GOT3 (cell line): Measurements from ENCODE around the gene PARD3.
"Not testable (repeated sequence)": the region's sequence is repeated elsewhere in the genome, so short reads cannot be mapped to it uniquely, and the experiment has no call there.

ENCODE experiments used
- DNase-seq: peaks from one replicate; lab custom pipeline; 2025; ENCODE audit warnings: mixed read lengths; lab: John Stamatoyannopoulos, UW

Gene PARD3

DNA sequence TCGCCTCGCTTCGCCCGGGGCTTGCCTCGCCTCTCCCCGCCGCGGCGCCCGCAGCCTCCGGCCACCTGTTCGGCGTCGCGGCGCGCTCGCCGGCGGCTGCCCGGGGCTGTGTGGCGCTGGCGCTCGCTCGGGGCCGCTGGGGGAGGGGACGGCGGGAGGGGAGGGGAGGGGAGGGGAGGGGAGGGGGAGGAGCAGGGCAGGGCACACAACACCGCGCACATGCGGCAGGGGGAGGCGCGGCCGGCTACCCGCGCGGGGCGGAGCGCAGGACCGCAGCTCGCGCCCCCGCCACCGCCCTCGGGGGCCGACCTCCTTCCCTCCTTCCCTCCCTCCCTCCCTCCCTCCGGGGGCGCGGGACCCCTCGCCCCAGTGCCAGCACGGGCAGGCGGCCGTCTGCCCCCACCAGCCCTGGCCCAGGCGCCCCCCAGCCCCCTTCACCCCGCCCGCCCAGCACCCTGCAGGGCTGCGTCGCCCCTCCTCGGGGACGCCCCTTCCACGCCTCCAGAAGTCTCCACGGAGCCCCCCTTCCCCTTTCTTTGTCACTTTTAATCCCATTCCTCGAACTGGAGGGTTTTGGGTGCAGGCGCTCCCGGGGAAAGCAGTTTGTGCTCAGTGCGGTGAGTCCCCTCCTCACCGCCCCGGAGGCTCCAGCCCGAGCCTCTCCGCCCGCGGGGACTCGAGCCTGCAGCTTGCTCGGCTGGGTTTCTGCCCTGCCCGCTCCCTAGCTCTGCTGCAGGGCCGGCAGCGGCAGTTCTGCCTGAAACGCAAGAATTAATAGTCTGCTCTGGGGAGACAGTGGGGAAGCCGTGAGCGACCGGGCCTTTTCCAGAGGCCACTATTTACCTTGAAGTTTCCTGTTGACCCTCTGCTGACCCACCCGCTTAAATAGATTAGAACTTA, at the start of gene PARD3:
Gene PARD3, minus strand, starts transcription at position 112 of the 900 bp plus-strand sequence. CDS start 301 bp downstream, outside the sequence.
- no peak for DNase-seq

DNA sequence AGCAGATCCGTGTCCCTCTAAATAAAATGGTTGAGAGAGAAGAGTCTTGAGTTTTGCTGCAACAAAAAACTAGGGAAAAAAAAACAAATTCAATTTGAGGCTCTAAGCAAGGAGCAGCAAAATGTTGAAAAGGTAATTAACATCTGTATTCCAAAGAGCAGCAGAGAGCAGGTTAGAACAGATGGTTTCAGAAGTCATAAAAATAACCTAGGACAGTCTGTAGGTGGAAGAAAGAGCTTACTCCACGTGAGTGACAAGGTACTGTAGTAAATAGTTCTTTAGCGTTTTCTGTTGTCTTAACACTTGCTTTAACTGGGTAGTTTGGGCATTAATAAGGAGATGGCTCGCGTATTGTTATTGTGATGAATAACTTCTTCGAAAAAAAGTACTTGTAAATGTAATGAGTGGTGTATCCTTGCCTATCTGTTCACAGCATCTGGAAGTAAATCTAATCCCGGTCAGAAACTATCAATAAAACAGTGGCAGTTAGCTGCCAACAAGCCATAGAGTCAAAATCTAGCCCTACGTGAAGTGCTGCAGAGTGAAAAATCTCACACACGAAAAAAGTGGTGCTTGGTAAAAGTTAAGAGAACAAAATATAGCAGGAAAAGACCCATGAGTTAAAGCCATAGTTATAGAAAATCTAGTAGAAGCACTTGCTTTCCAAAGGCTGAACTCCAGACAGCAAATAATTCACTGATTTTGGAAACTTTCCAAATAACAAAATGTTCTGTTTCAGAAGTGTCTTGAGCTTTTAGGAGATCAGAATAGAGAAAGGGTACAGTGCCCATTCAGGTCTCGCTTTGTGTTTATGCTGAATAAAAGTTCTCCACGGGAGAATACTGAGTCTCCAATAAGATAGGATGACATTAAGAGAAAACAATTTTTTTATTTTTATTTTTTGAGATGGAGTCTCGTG, 49.3 kb upstream of the PARD3 start:
- no peak for DNase-seq

GRCh38 chr10:34862892-34863291, 47.8 kb upstream of the PARD3 start:
- no peak for DNase-seq

GRCh38 chr10:34861293-34862021, 46.4 kb upstream of the PARD3 start:
- DNase-seq, result no peak

DNA sequence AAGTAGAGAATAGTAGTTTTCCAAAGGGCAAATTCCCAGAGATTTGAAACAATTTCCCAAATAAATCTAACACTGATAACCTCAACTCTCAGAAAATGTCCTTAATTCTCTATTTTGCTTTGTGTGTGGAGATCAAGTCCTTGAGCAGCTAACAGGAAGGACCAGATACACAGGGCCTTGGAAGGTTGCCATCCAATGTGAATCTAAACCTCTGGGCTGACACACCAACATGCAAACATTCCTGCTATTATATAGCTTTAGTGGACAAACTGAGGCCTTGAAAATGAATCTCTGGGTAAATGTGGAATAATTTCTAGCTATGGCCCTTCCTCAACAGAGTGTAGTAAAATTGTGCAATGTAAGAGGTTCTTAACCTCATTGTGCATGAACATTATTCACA, 44.1 kb upstream of the PARD3 start:
- DNase-seq, result no peak

DNA sequence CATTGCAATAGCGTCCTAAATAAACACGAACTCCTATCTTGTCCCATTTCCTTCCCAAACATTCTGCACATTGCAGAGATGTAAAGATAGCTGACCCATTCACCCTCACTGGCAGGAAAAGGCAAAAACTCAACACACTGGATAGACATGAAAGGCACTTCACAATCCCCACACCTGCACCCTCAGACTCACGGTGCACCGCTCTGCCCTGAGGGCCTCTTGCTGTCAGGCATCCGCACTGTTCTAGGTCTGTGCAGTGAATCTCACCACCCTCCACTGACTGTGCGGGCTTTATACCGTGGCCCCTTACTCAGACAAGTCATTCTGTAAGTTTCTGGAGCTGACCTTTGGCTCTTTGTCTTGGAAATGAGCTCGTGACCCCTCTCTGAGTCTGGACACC, 42.9 kb upstream of the PARD3 start:
- DNase-seq, result no peak

GRCh38 chr10:34854147-34854601, 39.1 kb upstream of the PARD3 start:
- no peak for DNase-seq

DNA sequence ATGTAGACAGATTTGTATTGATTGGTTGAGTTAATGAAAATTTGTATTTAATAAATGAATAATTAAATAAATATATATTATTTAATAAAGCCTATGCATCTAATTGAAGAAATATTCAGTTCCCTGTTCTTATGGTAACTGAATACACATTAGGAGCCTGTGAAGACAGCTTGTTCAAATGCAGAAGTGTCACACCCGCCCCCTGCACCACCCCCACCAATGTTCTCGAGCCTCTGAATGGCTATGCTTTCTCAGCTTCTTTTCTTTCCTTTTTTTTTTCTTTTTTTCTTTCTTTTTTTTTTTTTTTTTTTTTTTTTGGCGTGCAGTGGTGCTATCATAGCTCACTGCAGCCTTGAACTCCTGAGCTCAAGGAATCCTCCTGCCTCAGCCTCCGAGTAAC, 38.3 kb upstream of the PARD3 start:
- DNase-seq, result no peak

DNA sequence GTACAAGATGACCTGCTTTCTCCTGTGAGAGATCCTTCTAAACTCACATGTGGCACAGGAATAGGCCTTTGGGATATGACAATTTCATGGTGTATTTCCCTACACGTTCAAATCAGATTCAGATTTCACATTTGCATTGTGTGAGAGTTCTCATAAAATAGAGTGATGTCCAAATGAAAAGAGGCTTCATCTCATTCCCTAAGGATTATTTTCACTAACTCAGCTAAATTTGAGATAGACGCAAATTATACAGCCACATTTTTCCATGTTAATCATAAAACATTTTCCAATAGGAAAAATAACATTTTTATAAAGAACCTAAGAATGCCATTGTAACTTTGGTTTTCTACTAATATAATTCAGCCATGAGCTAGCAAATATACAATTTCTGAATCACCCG, 35.5 kb upstream of the PARD3 start:
- DNase-seq, result no peak

- no peak for DNase-seq
Observed at GRCh38 chr10:34850036-34850435, 34.9 kb upstream of the PARD3 start.

GRCh38 chr10:34845070-34845469, 30.0 kb upstream of the PARD3 start:
- DNase-seq, result no peak

DNA sequence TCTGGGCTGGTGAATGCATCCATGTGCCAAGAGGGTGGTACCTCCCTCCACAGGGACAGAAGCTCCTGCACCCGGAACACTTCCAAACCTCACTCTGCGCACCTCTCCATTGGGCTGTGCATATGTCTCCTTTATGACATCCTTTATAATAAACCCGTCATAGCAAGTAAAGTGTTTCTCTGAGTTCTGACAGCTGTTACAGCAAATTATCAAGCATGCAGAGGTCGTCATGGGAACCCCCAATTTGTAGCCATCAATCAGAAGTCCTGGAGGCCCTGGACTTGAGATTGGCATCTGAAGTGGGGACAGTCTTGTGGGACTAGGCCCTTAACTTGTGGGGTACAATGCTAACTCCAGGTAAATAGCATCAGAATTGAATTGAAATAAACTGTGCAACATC, 29.4 kb upstream of the PARD3 start:
- no peak for DNase-seq

DNA sequence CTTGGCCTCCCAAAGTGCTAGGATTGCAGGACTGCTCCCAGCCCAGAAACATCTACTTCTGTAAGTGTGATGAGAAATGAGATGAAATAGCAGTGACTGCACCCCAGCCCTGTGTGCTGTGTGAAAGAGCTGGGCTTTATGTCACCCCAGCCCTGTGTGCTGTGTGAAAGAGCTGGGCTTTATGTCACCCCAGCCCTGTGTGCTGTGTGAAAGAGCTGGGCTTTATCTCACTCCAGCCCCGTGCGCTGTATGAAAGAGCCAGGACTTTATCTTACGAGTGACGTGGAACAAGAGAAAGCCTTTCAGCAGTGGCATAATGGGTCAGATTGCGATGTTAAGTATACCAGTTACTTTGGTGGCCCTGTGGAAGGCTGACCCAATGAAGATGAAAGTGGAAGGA, 28.4 kb upstream of the PARD3 start:
- not testable (repeated sequence) for DNase-seq

GRCh38 chr10:34838366-34838900, 23.3 kb upstream of the PARD3 start:
- no peak for DNase-seq

GRCh38 chr10:34835908-34836508, 20.9 kb upstream of the PARD3 start:
- no peak for DNase-seq

GRCh38 chr10:34834274-34834673, 19.2 kb upstream of the PARD3 start:
- no peak for DNase-seq

GRCh38 chr10:34830217-34830822, 15.2 kb upstream of the PARD3 start:
- DNase-seq, result no peak

- DNase-seq, result no peak
Observed at GRCh38 chr10:34826857-34827766, 12.0 kb upstream of the PARD3 start.

- DNase-seq, result no peak
Observed at GRCh38 chr10:34826221-34826620, 11.1 kb upstream of the PARD3 start.

DNA sequence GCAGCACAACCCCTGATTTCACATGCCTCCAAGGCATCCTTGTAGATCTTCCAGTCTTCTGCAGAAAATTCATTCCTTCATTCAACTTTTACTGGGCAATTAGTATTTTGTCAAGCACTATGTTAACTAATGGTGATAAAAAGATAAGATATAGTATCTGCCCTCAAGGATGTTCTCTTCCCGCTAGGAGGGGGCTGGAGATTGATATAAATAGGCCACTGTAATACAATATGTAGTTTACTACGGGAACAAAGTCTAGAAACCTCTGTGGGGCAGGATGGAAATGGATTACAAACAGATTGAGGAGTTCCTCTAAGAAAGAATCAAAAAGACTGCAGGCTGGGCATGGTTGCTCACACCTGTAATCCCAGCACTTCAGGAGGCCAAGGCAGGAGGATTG, 10.3 kb upstream of the PARD3 start:
- no peak for DNase-seq
